NCI-H446 (cell line): Measurements from ENCODE around the gene ZFHX3.

Source experiments
- DNase-seq, 2 experiments: peaks; one replicate each; lab custom pipeline; 2025; lab: John Stamatoyannopoulos, UW

The ZFHX3 gene

DNA sequence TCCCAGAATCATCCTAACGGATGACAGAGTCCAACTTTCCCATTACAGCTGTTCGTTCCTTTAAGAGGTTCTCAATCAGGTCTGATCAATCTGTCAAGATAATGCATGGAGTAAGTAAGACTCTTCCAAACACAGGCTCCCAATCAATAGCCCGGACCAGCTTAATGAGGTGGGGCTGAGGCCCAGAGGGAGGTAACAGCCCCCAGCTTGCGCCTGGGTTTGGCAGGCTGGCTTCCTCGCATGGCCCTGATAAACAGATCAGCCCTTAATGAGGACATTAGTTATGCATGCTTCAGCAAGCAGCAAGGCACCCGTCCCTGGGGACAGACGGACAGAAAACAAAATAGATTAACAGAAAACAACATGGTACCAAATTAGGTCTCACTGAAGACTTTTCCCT lies 145.7 kb downstream of the ZFHX3 start:
- peak in 1 of 2 experiments; percentile 2 for DNase-seq

DNA sequence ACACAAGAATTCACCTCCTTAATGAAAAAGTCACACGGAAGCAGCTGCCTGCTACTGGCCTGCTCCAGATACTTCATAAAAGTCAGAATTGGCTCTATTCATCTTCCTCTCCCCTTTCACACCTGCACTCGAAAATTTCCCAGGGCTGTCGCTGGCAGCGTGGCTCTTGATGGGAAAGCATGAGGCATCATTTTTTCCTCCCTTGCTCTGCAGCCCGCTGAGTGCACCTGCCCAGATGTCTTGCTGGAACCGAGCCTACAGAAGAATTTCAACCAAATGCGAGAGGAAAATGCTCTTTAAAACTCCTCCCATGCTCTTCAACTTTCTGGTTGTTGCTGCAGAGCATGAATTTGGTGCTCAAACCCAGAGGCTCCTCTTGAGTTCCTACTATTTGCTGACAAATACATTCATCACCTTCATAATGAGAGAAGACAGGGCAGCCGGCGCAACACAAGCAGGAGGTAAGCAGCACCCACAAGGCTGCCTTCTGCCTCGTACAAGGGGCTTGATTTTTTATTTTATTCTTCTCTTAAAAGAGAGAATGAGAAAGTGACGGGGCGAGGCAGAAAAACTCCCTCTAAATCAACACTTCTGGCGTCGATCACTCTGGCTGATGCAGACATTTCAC lies 146.8 kb downstream of the ZFHX3 start:
- no peak for DNase-seq

DNA sequence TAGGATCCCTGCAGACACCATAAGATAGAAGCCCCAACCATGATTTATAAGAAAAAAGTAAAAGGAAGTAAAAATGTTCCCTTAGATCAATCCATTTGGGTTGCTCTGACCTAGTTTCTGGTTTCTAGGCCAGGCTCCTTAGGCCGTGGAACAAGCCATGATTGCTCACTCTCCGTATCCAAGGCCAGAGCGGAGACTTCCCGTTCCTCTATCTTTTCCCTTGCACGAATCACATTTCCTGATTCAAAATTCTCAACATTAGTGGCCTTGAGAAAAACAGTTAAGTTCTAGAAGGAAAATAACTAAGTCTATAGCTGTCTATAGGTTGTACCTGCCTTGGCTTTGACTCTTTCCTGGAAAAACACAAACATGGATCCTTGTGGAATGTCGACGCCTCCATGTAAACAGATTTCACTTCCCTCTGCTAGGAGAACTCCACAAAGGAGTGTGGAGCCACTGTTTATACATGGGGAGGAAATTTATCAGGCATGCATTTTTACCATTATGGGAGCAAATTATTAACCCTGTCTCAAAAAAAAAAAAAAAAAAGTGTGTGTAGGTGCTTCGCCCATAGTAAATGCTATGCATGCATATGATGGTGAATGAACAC lies 149.6 kb downstream of the ZFHX3 start:
- DNase-seq, result no peak

DNA sequence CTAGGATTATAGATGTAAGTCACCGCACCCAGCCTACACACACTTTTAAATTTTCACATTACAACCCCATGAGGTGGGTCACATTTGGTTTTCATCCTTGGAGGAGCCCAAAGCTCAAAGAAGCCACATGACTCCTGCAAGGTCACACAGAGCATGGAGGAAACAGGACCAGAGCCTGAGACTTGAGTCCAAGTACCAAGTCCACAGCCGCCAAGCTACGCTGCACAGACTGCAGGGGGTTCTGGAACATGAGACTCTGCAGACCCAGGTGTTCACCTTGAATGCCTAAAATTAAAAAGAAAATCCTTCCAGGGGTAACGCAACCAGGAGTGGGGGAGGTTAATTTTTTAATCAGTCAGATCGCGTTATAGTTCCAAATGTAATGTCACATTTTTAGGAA lies 150.2 kb downstream of the ZFHX3 start:
- no peak for DNase-seq

- DNase-seq, result no peak
Measured at GRCh38 chr16:72896485-72897118, 151.3 kb downstream of the ZFHX3 start.

DNA sequence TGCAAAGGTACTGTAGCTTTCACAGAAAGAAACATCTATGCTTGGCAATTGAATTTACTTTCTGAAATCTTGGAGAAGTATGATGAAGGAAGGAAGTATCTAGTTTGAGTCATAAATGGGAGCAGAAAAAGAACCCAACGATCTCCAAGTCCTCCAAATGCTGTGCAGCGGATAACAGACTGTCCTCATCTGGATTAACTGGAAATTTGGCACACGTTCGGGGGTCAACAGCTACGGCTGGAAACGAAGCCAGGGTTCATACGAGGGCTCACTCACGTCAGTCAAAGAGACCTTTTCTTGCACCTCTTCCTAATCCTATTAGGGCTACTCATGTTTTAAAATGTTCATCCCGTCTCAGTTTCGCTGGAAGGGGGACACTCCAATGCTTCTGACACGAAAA lies 152.0 kb downstream of the ZFHX3 start:
- no peak for DNase-seq

DNA sequence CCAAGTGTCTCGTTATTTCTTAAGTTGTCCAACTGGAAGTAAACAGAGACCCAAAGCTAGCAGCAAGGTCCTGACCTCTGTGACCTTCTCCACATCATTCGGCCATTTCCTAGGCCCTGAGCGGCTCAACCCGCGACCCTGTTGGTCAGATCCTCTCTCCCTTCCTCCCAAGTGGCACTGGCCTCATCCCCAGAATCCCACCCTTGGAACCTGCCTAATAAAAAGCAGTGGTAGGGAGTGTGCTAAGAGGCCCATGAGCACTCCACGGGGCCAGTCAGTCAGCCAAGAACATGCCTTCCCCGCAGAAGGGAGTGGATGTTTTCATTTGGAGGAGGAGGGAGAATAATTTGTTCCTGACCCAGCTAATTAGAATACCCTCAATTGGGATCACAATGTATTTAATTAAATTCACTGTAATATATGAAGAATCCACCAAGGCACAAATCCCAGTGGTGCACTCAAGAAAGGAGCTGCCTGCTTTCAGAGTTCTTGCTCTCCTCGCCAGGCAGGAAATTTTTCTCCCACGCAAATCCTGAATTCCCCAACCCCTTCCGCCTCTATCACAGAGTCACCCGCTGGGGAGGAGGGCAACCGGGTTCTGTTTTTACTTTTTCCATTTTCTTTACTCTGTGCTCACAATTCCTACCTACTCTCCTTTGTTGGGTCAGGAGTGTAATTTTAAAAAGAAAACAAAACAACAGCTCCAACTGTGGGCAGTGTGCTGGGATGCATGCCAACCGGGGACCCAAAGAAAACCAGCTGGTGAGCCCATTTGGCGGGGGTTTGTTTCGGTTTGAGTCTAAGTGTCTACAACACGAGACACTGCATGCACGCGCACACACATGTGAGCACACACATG lies 153.4 kb downstream of the ZFHX3 start:
- DNase-seq, result no peak

GRCh38 chr16:72891291-72892227 lies 156.4 kb downstream of the ZFHX3 start:
- no peak for DNase-seq

- no peak for DNase-seq
Measured at GRCh38 chr16:72890587-72890986, 157.3 kb downstream of the ZFHX3 start.

GRCh38 chr16:72889616-72890582 lies 158.0 kb downstream of the ZFHX3 start:
- no peak for DNase-seq

GRCh38 chr16:72887537-72887936 lies 160.4 kb downstream of the ZFHX3 start:
- no peak for DNase-seq

GRCh38 chr16:72886346-72886974 lies 161.5 kb downstream of the ZFHX3 start:
- no peak for DNase-seq

DNA sequence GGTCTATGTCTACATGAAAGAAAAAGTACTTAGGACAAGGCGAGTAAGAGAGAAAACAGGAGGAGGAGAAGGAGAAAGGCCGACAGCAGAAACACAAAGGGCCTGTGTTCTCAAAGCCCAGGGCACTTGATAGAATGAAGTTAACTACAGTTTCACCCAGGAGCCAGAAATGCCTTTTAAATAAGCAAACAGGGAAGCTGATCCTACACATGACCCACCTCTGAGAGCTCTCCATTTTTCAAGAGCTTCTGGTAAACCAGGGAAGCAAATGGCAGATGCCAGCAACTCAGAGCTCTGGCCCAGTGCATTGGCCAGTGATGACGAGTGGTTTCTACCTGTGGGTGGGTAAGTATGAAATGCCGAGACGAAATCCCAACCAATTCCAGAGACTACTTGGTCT lies 163.4 kb downstream of the ZFHX3 start:
- DNase-seq, result no peak

GRCh38 chr16:72884037-72884436 lies 163.9 kb downstream of the ZFHX3 start:
- DNase-seq, result no peak

DNA sequence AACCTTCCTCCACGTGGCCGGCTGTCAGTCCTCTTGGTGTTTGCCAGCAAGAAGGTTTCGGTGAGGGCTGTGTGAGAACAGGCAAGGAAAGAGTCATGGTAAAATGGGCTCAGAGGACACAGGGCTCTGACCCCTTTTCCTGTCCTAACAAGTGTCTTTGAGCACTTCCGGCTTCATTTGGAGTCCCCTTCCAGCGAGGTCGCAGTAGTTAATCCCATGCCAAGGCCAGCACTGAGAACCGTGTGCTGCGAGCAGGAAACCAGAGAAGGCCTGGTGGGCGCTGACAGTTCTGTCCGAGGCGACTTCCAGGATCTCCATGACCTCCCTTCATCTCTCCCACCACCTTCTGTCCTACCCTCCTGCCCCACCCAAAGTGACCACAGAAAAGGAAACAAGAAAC lies 168.1 kb downstream of the ZFHX3 start:
- DNase-seq, result no peak

DNA sequence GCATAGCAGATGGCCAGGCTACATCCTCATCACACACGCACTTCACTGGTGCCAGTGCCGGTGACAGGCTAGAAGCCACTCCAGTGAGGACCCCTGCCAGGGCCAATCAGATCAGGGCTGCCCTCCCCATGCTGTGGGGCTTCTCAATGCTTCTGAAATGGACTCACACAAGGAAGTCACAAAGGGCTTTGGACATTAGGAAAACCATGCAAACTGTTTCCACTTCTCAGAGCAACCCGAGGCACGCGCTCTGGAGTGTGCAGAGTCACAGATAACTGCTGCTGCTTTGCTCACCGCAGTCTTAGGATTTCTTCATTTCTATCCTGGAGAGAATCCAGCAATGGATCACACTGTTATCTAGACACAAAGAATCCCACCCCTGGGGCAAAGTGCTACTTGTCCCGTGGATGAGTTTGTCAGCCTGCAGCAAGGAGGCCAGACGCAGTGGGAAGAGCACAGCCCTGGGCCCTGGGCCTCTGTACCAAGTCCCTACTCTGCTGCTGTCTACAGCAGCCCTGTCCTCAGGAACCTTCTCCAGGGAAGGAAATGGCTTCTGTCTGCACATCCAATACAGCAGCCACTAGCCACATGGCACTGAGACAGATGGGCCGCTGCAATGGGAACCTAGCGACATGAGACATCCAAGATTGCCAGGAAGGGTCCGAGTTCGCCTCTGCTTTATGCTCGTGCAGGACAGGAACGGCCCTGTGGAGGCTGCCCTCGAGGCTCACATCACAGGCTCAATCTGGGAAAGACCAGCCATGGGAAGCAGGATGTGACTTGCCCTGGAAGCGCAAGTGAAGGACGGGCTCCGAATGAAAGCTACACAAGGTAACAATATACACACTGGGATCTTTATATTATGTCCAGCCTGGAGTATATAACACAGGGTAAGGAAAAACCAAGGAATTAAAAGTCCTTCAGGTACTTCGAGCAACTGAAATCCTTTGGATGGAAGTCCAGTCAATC lies 169.3 kb downstream of the ZFHX3 start:
- peak in 1 of 2 experiments; percentile 15 for DNase-seq

DNA sequence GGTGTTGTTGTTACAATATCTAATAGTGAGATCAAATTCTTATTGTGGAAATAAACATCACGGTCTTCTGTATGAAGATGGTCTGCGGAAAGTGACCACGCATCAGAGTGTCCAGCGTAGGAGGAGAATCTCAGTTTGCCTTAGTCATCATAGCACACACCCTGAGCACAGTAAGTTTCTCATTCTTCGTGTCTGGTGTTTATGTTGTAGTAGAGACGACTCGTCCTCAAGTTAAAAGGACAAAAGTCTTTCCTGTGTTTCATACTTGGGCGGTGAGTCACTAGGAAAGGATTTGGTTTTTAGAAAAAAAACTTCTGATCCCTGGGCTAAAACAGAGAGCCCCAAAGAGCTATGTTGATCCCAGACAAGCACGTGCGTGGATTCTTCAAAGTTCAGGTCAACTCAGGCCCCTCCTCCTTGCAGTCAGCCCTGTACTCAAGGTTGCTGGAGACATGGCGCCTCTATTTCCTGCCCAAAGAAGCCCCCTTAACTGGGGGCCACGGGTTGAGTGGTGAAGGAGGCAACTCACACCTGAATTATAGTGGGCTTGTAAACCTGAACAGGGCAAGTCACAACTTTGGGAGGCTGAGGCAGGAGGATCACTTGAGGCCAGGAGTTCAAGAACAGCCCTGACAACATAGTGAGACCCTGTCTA lies 170.4 kb downstream of the ZFHX3 start:
- DNase-seq, result no peak

DNA sequence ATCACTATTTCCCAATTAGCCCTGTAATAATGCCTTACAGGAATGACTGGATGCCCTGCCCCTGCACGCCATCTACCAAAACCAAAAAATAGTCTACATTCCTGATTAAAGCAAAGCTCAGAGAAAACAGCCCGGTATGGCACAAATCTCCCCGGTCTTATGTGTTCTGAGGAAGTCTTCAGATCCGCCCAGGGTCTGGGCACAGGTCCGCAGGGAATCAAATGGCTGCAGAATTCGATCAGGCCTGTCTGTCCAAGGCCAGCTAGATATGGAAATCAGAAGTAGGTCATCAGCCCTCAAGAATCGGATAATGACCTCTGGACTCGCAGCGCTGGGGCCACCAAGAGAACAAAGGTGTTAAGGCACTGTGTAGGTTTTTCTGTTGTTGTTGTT lies 171.0 kb downstream of the ZFHX3 start:
- DNase-seq, result no peak
